Endodermal cell (in vitro differentiated cells): ENCODE results near the gene CXXC5. TPM values are rescaled to one million over a fixed set of nuclear protein-coding genes. Genes with fewer than 3 reads are reported as not detected.

Experiments
- DNase-seq: peaks from one replicate; pipeline ENCODE4 v3.0.0-alpha.2; 2017
- H3K27ac ChIP-seq: 2 replicates; pipeline ENCODE4 v1.5.1; 2013; ENCODE audit warnings: mild to moderate bottlenecking, low read depth, low read length, moderate library complexity
- H3K27me3 ChIP-seq: 2 replicates; pipeline ENCODE4 v1.6.1; 2013; ENCODE audit warnings: mild to moderate bottlenecking, low read length, moderate library complexity; ENCODE audit not compliant: insufficient read depth, control insufficient read depth, poor library complexity, severe bottlenecking
- H3K36me3 ChIP-seq: 2 replicates; pipeline ENCODE4 v1.7.0; 2013; ENCODE audit warnings: mild to moderate bottlenecking, low read length, moderate library complexity; ENCODE audit not compliant: control insufficient read depth, insufficient read depth
- H3K4me1 ChIP-seq: one replicate; pipeline ENCODE4 v1.7.0; 2013; ENCODE audit warnings: low read length; ENCODE audit not compliant: control insufficient read depth, insufficient read depth
- H3K4me3 ChIP-seq: 2 replicates; pipeline ENCODE4 v1.5.1; 2013; ENCODE audit warnings: mild to moderate bottlenecking, low read length, moderate library complexity
- H3K9ac ChIP-seq: 2 replicates; pipeline ENCODE4 v1.6.1; 2013; ENCODE audit warnings: mild to moderate bottlenecking, low read length, moderate library complexity; ENCODE audit not compliant: poor library complexity, severe bottlenecking; ENCODE audit errors: extremely low read depth
- H3K9me3 ChIP-seq: 2 replicates; pipeline ENCODE4 v1.6.1; 2013; ENCODE audit warnings: mild to moderate bottlenecking, low read length, moderate library complexity; ENCODE audit not compliant: control insufficient read depth
- H3K27ac Mint-ChIP-seq: 2 replicates; pipeline ENCODE4 v1.8.0; 2020; ENCODE audit warnings: mixed read lengths
- H3K27me3 Mint-ChIP-seq: 2 replicates; pipeline ENCODE4 v1.8.0; 2021; ENCODE audit warnings: mild to moderate bottlenecking, mixed read lengths; ENCODE audit not compliant: insufficient read depth
- H3K36me3 Mint-ChIP-seq: 2 replicates; pipeline ENCODE4 v1.8.0; 2020; ENCODE audit warnings: low read depth, mixed read lengths
- H3K4me1 Mint-ChIP-seq: 2 replicates; pipeline ENCODE4 v1.8.0; 2020; ENCODE audit warnings: mixed read lengths
- H3K4me3 Mint-ChIP-seq: 2 replicates; pipeline ENCODE4 v1.8.0; 2020; ENCODE audit warnings: mild to moderate bottlenecking, moderate library complexity, mixed read lengths
- H3K9me3 Mint-ChIP-seq: 2 replicates; pipeline ENCODE4 v1.8.0; 2020; ENCODE audit warnings: mild to moderate bottlenecking, mixed read lengths
- CTCF ChIP-seq: fragments of 200-600 bp; sonication (generic); conservative IDR thresholded peaks from 2 replicates; pipeline ENCODE4 v1.5.0; 2021; ENCODE audit warnings: antibody characterized with exemption, mild to moderate bottlenecking
- WGBS, 2 experiments: methylation state at CpG; one replicate each; pipeline versions ENCODE4 v1.1.5 to v1.1.7; 2013; ENCODE audit warnings: missing lambda C conversion rate in 2 of 2, mixed read lengths in 1 of 2; ENCODE audit not compliant: insufficient coverage in 1 of 2, insufficient read length in 1 of 2; 5-methylcytosine and 5-hydroxymethylcytosine counted together
- total RNA-seq, 2 donors: library from RNA; stranded (reverse); fragmentation: NEBNext Ultra II Directional in 1 of 2; extraction: Animal tissue kit (Norgen Biotek cat#: 25700) in 1 of 2; gene quantifications; 2 replicates in 1 of 2; 3 replicates in 1 of 2; pipeline ENCODE4 v1.2.1, GENCODE V29; 2021

The CXXC5 gene
- total RNA-seq, 2 donors from 2014 or later = 50.5 to 67.9 TPM

- peak overlapping the region; percentile 49 for H3K4me3 ChIP-seq
- Mint-ChIP-seq H3K36me3 (no peaks in the 10 kb centered on the region), H3K27me3 (peaks cover 10% of the 10 kb centered on the region), H3K4me1 (peaks cover 43% of the 10 kb centered on the region), H3K4me3 (peak overlapping the region; percentile 58), H3K27ac (peak overlapping the region; percentile 90), H3K9me3 (no peaks in the 10 kb centered on the region)
- H3K9me3 ChIP-seq = no peaks in the 10 kb centered on the region
- H3K27ac ChIP-seq = peak overlapping the region; percentile 96
- 5 to 7% methylated on average over 23 to 44 of the region's 44 CpGs for WGBS, 2 experiments
- peaks cover 16% of the 10 kb centered on the region for H3K27me3 ChIP-seq
- peaks cover 16% of the 10 kb centered on the region for H3K4me1 ChIP-seq
- H3K9ac ChIP-seq = no peak overlapping the region
- H3K36me3 ChIP-seq = no peaks in the 10 kb centered on the region
- no peak for TF ChIP-seq CTCF
- DNase-seq = peak; percentile 96
These were observed 60.9 kb downstream of the CXXC5 start for GRCh38 chr5:139708877-139709581.

- 9 to 15% methylated on average over 11 to 56 of the region's 56 CpGs for WGBS, 2 experiments
- peaks cover 16% of the 10 kb centered on the region for H3K27me3 ChIP-seq
- H3K9me3 Mint-ChIP-seq = no peaks in the 10 kb centered on the region
- H3K9ac ChIP-seq = no peak overlapping the region
- H3K9me3 ChIP-seq = no peaks in the 10 kb centered on the region
- no peaks in the 10 kb centered on the region for H3K36me3 ChIP-seq
- peaks cover 10% of the 10 kb centered on the region for H3K27me3 Mint-ChIP-seq
- H3K4me1 ChIP-seq = peaks cover 16% of the 10 kb centered on the region
- peak overlapping the region; percentile 58 for H3K4me3 Mint-ChIP-seq
- no peaks in the 10 kb centered on the region for H3K36me3 Mint-ChIP-seq
- TF ChIP-seq CTCF = no peak
- peak overlapping the region; percentile 96 for H3K27ac ChIP-seq
- peaks cover 43% of the 10 kb centered on the region for H3K4me1 Mint-ChIP-seq
- H3K4me3 ChIP-seq = peak overlapping the region; percentile 46
- peak overlapping the region; percentile 97 for H3K27ac Mint-ChIP-seq
- peak; percentile 93 for DNase-seq
These were observed 61.6 kb downstream of the CXXC5 start for GRCh38 chr5:139709582-139710318.

GRCh38 chr5:139710319-139711066, 62.3 kb downstream of the CXXC5 start:
- Mint-ChIP-seq H3K27me3 (peaks cover 8% of the 10 kb centered on the region), H3K4me1 (peaks cover 42% of the 10 kb centered on the region), H3K4me3 (peak overlapping the region; percentile 58), H3K27ac (peak overlapping the region; percentile 97), H3K36me3 (no peaks in the 10 kb centered on the region), H3K9me3 (no peaks in the 10 kb centered on the region)
- peak overlapping the region; percentile 46 for H3K4me3 ChIP-seq
- 3 to 4% methylated on average over 19 to 59 of the region's 60 CpGs for WGBS, 2 experiments
- no peak for TF ChIP-seq CTCF
- H3K4me1 ChIP-seq = peaks cover 16% of the 10 kb centered on the region
- H3K27ac ChIP-seq = peak overlapping the region; percentile 96
- peak overlapping the region; percentile 63 for H3K9ac ChIP-seq
- H3K36me3 ChIP-seq = no peaks in the 10 kb centered on the region
- peaks cover 16% of the 10 kb centered on the region for H3K27me3 ChIP-seq
- H3K9me3 ChIP-seq = no peaks in the 10 kb centered on the region
- DNase-seq = peak; percentile 92
